HUES48 (cell line): ENCODE results near the gene ZNF503.
A peak's percentile ranks its signal among the peaks of the same experiment; 100 is the strongest.

ENCODE experiments used
- H3K27ac ChIP-seq: one replicate; pipeline ENCODE4 v1.7.0; 2013; ENCODE audit warnings: low read depth, low read length, inconsistent platforms
- H3K27me3 ChIP-seq: 2 replicates; pipeline ENCODE4 v1.6.1; 2013; ENCODE audit warnings: mild to moderate bottlenecking, low read length; ENCODE audit not compliant: control insufficient read depth, insufficient read depth
- H3K36me3 ChIP-seq: 2 replicates; pipeline ENCODE4 v1.6.1; 2013; ENCODE audit warnings: low read length; ENCODE audit not compliant: control insufficient read depth, insufficient read depth
- H3K4me1 ChIP-seq: 2 replicates; pipeline ENCODE4 v1.6.1; 2013; ENCODE audit warnings: mild to moderate bottlenecking, low read length; ENCODE audit not compliant: control insufficient read depth, insufficient read depth
- H3K4me3 ChIP-seq: 2 replicates; pipeline ENCODE4 v1.5.1; 2013; ENCODE audit warnings: mild to moderate bottlenecking, low read depth, low read length
- H3K9ac ChIP-seq: 2 replicates; pipeline ENCODE4 v1.6.1; 2013; ENCODE audit warnings: mild to moderate bottlenecking, low read depth, low read length, moderate library complexity
- H3K9me3 ChIP-seq: 2 replicates; pipeline ENCODE4 v1.6.1; 2013; ENCODE audit warnings: low read length; ENCODE audit not compliant: control insufficient read depth, insufficient read depth

ZNF503 gene

DNA sequence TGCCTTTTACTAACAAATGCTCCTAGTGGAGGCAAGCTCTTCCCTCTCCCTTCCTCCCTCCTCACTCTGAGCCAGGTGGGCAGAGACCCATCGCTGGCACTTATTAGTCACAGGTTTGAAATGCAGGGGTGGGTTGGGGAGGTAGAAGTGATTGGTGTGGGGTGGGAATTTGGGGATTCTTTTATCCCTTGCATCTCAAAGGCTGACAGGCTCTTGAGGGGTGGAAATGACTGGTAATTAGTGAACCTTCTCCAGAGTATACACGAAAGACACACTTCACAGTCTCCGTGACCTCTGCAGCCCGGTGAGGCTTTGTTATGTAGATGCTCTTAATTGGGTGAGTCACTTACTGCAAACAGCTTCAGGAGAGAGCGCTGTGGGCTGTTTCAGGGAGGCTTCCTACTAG lies 16.0 kb upstream of the ZNF503 start:
- Histone ChIP-seq H3K9me3 (no peaks in the 10 kb centered on the region), H3K27ac (no peak overlapping the region), H3K27me3 (peaks cover 92% of the 10 kb centered on the region), H3K9ac (no peak overlapping the region), H3K4me1 (peaks cover 13% of the 10 kb centered on the region), H3K4me3 (no peak overlapping the region), H3K36me3 (no peaks in the 10 kb centered on the region)

DNA sequence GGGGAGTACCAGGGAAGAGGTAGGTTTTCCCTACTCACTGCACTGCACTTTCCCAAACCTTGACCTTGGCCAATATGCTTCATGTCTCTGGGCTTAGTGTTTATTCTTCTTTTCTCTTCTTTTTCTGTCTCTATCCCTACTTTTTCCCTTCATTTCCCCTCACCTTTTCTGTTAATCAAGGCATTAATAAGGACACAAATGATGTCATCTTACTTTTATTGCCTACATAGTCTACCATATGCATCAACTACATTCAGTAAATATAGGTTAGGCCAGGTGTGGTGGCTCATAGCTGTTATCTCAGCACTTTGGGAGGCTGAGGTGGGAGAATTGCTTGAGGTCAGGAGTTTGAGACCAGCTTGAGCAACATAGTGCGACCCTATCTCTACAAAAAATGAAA lies 13.0 kb upstream of the ZNF503 start:
- Histone ChIP-seq H3K27me3 (peaks cover 100% of the 10 kb centered on the region), H3K4me3 (no peak overlapping the region), H3K36me3 (no peaks in the 10 kb centered on the region), H3K9me3 (no peaks in the 10 kb centered on the region), H3K4me1 (peaks cover 24% of the 10 kb centered on the region), H3K9ac (no peak overlapping the region), H3K27ac (no peak overlapping the region)

GRCh38 chr10:75410132-75411005 lies 8.8 kb upstream of the ZNF503 start:
- no peak overlapping the region for H3K4me3 ChIP-seq
- no peak overlapping the region for H3K27ac ChIP-seq
- H3K36me3 ChIP-seq: no peaks in the 10 kb centered on the region
- H3K9ac ChIP-seq: no peak overlapping the region
- peaks cover 98% of the 10 kb centered on the region for H3K27me3 ChIP-seq
- H3K4me1 ChIP-seq: peaks cover 29% of the 10 kb centered on the region
- H3K9me3 ChIP-seq: no peaks in the 10 kb centered on the region; the same call in 1 of the 2 replicates

DNA sequence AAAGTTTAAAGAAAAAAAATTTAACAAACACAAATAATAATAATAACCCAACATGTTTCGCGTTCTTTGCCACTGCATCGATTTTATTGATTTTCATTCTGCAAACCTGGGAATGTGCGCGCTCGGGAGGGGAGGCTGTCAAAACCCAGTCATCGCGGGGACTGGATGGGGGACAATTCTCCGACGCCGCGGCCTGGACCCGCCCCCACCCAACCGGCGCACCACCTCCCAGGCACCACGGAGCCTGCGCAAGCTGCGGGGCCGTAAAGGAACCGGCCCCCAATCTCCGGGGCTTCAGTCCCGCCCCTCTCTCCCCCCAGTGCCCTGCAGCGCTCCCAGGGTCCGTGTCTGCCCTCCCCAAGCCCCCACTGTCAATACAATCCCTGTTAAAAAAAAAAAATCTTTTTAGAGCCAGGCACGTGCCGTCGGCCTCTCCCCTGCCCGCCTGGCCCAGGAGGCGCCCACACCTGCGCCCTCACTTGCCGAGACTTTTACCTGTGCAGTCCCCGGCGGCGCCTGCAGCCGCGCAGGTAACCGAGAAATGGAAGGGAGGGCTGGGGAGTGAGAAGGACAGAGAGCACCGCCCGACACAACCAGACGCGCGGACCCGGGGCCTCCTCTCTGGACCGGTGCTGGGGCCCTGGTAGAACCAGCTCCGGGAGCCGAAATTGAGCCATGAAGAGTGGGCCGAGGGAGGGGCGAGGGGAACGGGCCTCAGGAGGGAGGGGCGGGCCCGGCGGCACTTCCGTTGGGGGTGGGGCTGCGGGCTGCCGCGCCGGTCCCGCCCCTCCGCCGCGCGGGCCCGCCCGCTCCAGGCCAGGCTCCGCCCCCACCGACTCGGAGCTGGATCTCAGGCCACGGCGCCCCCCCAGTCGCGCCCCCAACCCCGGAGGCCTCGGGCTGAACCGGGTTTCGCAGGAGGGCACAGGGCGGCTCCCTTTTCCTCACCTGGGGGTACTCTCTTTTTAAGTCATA lies 7.6 kb upstream of the ZNF503 start:
- Histone ChIP-seq H3K9ac (no peak overlapping the region), H3K27me3 (peaks cover 98% of the 10 kb centered on the region)

DNA sequence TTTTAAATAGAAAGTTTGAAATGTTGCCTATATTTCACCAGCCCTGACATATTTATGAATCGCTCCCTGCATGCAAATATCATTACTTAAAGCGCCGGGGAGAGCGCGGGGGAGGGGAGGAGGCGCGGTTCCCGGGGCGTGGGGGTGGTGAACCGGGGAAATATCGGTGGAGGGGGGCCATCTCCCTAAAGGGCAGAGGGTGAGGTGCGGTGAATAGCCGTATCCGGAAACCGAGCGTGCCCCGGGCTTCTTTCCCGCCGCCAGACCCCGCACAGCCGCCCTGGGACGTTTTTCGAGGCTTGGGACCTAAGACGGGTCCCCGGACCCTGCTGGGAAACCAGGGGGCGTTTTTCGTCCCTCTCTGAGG lies 6.9 kb upstream of the ZNF503 start:
- Histone ChIP-seq H3K9me3 (no peaks in the 10 kb centered on the region; the same call in 1 of the 2 replicates), H3K36me3 (no peaks in the 10 kb centered on the region), H3K27ac (no peak overlapping the region), H3K27me3 (peaks cover 98% of the 10 kb centered on the region), H3K9ac (no peak overlapping the region), H3K4me1 (peaks cover 40% of the 10 kb centered on the region), H3K4me3 (peak overlapping the region; percentile 74)

More for the DNA sequence above, 7.6 kb upstream of the ZNF503 start:
- no peak overlapping the region for H3K27ac ChIP-seq
- H3K4me1 ChIP-seq: peaks cover 36% of the 10 kb centered on the region
- H3K36me3 ChIP-seq: no peaks in the 10 kb centered on the region
- H3K4me3 ChIP-seq: peak overlapping the region; percentile 74
- H3K9me3 ChIP-seq: no peaks in the 10 kb centered on the region; the same call in 1 of the 2 replicates

- Histone ChIP-seq H3K4me3 (peak overlapping the region; percentile 74), H3K27ac (no peak overlapping the region), H3K9me3 (no peaks in the 10 kb centered on the region; the same call in 1 of the 2 replicates), H3K36me3 (no peaks in the 10 kb centered on the region), H3K4me1 (peaks cover 40% of the 10 kb centered on the region), H3K27me3 (peaks cover 98% of the 10 kb centered on the region), H3K9ac (no peak overlapping the region)
Observed at GRCh38 chr10:75407713-75408508, 6.3 kb upstream of the ZNF503 start.

- no peaks in the 10 kb centered on the region for H3K36me3 ChIP-seq
- H3K4me1 ChIP-seq: peaks cover 40% of the 10 kb centered on the region
- no peak overlapping the region for H3K27ac ChIP-seq
- H3K9ac ChIP-seq: no peak overlapping the region
- H3K4me3 ChIP-seq: peak overlapping the region; percentile 39; the same call in 1 of the 2 replicates
- peaks cover 98% of the 10 kb centered on the region for H3K27me3 ChIP-seq
- no peaks in the 10 kb centered on the region; the same call in 1 of the 2 replicates for H3K9me3 ChIP-seq
Observed at GRCh38 chr10:75407224-75407712, 5.7 kb upstream of the ZNF503 start.

GRCh38 chr10:75406462-75407223 lies 5.1 kb upstream of the ZNF503 start:
- Histone ChIP-seq H3K36me3 (no peaks in the 10 kb centered on the region), H3K4me1 (peaks cover 40% of the 10 kb centered on the region), H3K27ac (no peak overlapping the region), H3K9ac (no peak overlapping the region), H3K9me3 (no peaks in the 10 kb centered on the region; the same call in 1 of the 2 replicates), H3K4me3 (peak overlapping the region; percentile 39; the same call in 1 of the 2 replicates), H3K27me3 (peaks cover 96% of the 10 kb centered on the region)

- Histone ChIP-seq H3K9ac (no peak overlapping the region), H3K9me3 (no peaks in the 10 kb centered on the region; the same call in 1 of the 2 replicates), H3K4me1 (peaks cover 38% of the 10 kb centered on the region), H3K4me3 (peak overlapping the region; percentile 80; the same call in 1 of the 2 replicates), H3K27me3 (peaks cover 96% of the 10 kb centered on the region), H3K27ac (no peak overlapping the region), H3K36me3 (no peaks in the 10 kb centered on the region)
Observed at GRCh38 chr10:75405598-75406461, 4.3 kb upstream of the ZNF503 start.
